HG03469 (cell line): ENCODE results near the gene FGD4.

ENCODE experiments used
- ATAC-seq: cut with Tn5 transposase; IDR thresholded peaks from one replicate; pipeline ENCODE4 v1.9.1; 2021; ENCODE audit warnings: mild to moderate bottlenecking, moderate library complexity, moderate number of reproducible peaks; ENCODE audit not compliant: unreplicated experiment

FGD4 gene

DNA sequence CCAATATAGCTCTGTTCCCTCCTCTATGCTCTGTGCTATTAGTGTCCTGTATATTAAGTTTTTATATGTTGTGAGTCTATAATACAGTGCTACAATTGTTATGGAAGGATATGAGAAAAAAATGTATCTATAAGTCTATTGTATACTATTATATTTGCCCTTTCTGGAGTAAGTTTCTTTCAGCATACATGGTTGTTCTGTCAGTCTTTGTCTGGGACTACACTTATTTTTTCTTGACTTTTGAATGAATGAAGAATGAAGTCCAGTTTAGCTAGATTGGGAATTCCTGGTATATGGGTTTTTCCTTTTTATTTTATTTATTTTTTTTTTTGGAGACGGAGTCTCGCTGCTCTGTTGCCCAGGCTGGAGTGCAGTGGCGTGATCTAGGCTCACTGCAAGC is 203.7 kb downstream of the FGD4 start:
- ATAC-seq = no peak

DNA sequence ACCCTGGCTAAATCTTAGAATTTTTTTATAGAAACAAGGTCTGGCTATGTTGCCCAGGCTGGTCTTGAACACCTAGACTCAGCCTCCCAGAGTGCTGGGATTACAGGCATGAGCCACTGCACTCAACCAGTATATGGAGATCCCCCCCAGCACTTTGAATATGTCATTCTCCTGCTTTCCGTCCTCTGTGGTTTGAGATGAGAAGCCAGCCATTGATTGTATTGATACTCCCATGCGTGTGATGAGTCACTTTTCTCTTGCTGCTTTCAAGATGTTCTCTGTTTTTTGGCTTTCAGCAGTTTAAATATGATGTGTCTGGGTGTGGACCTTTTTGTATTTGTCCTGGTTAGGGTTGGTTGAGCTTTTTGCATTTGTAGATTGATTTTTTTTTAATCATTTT is 204.5 kb downstream of the FGD4 start:
- peak; percentile 90 for ATAC-seq

DNA sequence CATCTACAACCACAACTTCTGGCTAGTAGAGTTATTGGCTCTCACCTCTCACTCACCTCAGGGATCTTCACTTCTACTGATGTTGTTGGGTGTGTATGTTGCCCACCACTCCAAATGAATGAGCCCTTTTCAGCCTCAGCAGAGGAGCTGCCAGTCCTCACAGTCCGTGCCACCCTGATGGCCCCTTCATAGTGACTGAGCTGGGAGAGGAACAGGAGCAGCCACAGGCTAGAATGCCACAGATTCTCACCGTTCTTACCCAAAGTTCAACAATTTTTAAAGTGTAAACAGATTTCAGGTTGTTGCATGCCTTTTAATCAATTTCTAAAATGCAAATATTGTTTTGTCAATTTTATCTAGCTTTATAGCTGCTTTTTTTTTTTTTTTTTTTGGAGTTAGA is 205.2 kb downstream of the FGD4 start:
- no peak for ATAC-seq

DNA sequence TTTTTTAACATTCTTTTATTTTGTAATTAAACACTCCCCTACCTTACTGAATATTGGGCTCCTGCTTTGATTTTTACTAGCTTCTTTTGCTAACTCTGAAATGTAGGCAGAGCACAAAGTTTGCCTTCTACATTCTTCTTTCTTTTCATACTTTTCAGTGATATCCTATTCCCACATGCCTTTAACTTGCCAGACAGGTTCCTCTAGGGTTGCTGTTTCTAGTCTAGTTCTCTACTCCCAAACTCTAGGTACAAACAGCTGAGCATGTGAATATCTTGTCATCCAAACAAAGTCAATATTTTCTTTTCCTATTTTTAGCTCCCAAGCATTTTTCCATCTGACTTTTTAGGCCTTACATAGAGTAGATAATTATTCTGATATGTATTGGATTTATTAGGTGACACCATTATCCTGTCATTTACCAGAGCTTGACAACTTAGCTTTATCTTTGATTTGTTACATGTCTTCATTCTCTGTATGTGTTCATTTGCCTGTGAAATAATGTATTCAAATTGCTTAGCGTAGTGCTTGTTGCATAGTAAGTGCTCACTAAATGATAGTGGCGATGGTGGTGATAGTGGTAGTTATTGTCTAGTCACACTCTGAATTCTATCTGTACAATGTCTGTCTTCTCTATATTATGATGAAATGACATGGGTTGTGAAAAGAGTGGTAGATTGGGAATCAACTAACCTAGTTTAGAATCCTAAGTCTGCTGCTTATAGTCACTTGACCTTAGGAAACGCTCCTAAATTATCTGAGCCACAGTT is 206.2 kb downstream of the FGD4 start:
- ATAC-seq = no peak

DNA sequence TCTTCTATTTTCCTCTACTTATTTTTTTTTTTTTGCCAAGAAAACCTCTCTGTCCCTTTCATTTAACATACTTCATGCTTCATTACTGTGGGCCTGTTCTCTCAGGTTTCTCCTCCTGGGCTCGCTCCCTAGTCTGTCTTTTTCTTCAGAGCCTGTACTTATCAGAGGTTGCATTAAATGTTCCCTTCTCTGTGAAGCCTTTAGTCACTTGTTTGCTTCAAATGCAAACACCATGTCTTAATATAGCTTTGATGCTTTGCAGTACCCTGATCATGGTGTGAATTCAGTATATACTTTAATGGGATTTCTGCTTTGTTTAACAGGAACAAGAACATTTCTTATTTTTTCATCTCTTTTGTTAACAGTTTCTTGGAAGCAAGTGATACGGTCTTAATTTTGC is 207.1 kb downstream of the FGD4 start:
- no peak for ATAC-seq

DNA sequence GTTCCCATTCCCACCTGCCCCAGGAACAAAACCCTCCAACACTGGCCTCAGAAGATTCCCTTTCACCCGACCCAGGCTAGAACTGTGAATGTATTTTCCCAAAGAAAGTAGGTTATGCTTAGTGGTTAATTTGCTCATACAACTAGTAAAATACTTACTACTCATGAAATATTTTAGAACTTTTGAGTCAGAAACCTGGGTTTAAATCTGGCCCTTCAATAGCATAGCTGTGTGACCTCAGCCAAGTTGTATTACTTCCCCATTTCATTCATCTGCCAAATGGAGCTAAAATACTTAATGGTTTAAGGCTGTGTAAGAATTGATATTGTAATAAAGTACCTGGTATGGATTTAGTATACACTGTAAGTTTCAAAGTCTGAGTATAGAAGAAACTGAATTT is 210.6 kb downstream of the FGD4 start:
- no peak for ATAC-seq

DNA sequence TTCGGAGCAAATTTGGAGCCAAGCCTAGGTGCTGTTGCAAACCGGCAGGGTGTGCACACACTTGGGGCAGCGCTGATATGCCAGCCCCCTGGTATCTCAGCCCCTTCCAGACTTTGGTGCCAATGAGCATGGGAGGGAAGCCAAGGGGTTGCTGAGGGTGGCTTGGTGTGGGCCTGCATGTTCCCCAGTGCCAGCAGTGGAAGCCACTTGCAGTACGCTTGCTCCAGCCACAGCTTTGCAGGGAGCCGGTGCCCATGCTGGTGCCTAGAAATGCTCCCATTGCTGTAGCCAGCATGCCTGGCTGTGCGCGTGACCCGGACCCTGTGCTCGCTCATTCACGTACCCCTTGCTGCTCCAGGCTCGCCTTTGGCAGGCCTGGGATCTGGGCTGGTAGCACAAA is 212.6 kb downstream of the FGD4 start:
- no peak for ATAC-seq

DNA sequence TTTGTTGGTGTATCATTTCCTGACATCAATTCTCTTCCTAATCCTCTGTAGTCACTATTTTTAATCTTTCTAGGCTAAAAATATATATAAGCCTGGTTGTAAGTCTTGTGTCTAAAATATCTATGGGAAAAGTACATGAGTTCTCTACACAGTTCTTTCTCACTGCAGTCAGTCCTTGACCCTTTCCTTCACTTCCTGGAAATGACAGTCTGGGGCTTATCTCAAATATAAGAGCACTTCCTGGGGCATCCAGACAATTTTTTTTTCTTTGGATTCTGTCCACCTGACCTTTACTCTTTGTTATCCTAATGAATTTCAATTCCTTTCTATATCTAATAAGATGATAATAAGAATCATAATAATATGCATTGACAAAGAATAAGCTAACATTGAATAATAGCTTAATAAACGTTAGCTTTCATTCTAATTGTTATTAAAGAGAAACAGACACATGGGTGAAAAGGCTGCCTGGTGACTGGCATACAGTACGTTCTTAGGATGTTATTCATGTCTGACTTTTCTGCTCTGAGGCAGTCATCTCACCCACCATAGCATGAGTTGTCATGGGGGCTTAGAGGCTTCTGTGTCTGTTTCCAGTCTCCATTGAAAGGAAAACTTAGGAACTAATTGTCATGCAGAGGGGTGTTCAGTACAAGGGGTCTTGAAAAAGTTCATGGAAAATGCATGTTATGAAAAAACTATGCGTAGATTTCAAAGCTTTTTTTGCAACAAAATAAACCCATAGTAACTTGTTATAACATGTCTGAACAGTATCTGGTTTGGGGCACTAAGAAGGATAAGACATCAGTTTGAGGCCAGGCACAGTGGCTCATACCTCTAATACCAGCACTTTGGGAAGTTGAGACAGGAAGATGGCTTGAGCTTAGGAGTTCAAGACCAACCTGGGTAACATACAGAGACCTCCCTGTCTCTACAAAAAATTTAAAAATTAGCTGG is 213.6 kb downstream of the FGD4 start:
- no peak for ATAC-seq

DNA sequence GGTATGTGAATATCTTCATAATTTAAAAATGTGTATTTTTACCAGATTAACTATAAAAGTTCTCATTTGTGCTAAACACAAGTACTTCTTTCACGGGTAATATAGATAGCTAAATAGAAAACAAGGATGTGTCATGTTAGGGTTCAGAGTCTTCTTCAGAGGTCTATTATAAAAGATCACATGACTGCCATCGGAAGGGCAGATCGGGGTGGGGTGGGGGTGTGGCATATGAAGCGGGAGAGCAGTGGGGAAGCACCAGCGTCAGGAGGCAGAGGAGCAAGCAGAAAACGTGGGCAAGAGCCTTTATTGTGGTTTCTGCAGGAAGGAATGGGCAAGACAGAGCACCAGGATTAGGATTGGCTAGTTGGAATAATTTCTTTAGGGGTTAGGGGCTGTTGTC is 216.1 kb downstream of the FGD4 start:
- no peak for ATAC-seq

DNA sequence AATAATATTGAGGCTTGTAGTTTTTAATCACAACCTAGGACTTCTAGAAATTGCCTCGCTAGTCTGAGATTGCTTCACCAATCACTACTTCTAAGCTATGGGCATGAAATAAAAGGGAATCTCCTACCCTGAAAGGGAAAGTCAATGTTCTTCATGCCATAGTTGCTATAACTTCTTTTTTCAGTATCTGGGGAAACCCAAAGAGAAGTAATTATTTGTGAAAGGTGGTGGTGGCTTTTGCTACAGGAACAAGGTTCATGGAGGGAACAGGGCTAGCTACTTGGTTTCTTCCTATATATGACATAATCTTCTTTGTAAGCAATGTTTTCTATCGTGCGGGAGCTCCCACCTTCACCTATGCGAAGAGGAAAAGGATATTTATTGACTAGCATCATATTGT is 218.2 kb downstream of the FGD4 start:
- no peak for ATAC-seq

DNA sequence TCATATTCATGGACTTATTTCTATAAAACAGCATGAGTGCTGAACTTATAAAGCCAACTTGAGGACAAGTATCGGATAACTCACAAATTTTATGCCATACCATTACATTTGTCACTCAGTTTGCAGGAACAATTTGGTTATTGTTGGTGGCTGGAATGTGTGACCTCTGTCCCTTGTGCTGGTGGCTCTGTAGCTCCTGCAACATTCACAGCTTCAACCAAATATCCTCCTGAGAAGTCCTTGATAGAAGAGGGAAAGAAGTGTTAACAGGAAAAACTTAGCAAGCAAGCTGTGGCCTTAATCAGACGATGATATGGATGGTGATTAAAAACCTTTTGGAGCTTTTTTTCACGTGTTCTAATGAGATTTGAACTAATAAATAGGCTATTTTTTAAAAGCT is 218.8 kb downstream of the FGD4 start:
- ATAC-seq = no peak

DNA sequence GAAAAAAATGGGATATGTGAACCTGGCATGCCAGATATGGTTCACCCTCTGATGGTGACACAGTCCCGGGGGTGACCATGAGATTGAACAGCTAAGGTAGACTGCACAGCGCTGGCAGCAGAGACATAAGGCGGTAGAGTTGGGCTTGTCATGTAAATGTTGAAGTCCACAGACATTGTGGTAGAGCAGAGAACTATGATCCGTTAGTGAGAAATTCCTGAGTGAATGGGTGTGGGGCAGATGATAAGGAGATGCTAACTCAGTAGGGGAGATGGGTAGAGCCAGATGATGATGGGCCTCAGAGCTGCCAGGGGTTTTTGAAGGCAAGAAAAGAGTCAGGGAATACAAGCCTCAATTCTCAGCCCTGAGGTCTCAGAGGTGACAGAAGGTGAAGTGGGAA is 228.6 kb downstream of the FGD4 start:
- no peak for ATAC-seq

DNA sequence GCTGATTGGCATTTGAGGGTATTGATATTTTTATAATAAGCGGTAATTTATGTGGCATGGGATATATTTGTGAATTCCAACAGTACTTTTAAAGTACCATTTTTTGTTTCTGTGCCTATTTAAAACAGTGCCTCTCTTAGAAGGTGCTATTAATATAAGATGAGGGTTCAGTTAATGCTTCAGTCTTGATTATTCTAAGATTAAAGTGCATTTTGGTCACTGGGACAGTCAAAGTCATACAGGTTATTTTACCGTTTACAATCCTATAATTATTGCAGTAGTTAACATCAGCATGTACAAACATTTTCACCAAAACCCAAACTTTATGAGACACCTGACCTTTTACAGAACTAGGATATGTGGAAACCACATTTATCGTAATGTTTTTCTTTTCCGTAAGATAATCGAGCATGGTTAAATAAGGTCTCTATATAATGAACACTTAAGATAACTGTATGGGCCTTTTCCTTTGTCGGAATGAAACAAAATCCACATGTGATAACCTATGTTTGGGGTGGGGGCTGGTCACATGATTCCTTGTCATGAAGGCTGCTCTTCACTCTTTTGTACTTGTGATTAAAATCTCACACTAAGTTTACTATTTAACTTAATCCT is 242.0 kb downstream of the FGD4 start:
- ATAC-seq = no peak

DNA sequence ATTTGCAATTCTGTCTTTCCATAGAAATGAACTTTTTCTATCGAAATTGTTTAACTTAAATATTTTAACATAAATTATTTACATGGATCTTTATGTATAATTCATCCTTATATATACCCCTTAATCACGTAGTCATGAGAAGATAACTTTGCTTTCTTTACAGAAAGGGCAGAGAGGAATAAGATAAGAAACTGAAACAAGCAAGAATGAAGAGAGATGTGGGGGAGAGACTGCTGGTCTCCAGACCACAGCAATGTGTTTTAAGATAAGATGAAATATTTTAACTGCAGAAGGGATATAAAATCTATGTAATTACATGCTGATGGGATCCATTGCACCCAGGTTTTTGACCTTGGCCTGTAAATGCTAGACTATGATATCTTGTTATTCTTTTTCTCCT is 245.1 kb downstream of the FGD4 start:
- no peak for ATAC-seq

DNA sequence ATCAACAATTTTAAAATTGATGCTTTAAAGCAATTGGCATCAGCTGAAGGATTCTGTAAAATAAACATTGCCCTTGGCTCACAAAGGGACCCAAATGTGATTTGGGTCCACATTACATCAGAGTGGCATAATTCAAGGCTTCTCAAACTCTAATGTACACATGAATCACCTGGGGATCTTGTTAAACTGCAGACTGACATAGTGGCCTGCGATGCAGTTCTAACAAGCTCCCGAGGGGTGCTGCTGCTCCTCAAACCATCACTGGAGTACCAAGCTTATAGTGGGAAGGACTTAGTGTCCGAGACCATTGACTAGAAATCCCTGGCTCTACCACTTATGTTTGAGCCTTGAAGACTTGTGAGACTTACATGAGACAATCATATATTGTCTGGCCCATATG is 247.9 kb downstream of the FGD4 start:
- ATAC-seq = no peak

DNA sequence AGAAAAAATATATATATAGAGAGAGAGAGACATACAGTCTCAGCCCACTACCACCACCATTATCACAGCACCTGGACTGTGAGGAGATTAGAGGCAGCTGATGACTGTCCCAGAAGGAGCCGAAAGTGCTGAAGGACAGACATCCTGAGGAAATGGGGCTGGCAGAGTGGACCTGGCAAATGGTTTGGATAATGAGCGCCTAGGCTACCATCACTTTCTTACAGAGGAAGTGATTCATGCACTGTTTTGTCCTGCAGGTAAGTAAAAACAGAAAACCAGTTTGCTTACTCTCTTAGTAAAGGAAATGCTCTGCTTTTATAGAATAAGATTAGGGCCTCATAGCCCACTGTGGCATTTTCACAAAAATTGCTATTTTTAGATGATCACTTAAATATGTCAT is 251.2 kb downstream of the FGD4 start:
- no peak for ATAC-seq

DNA sequence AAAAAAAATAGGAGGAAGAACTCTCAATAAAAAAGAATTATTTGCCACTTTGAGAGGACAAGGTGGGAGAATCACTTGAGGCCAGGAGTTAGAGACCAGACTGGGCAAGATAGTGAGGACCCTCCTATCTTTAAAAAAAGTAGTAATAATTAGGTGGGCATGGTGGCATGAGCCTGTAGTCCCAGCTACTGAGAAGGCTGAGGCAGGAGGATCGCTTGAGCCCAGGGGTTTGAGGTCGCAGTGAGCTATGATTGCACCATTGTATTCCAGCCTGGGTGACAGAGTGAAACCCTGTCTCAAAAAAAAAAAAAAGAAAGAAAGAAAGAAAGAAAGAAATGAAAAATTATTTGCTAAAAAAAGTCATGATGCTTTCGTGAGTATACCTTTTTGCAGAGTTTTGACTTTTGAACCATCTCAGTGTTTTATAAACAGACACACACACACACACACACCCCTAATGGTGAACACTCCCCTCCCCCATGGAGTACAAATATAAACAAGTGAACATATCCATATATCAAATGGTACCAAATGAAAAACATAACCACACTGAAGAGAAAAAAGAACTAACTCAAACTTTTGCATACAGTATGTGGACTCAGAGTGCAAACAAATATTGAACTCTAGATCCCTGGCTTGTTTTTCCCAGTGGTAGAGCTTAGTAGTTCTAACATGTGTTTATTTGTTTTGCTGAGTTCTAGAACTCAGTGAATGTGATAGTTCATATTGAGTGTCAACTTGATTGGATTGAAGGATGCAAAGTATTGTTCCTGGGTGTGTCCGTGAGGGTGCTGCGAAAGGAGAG is 252.0 kb downstream of the FGD4 start:
- ATAC-seq = no peak

DNA sequence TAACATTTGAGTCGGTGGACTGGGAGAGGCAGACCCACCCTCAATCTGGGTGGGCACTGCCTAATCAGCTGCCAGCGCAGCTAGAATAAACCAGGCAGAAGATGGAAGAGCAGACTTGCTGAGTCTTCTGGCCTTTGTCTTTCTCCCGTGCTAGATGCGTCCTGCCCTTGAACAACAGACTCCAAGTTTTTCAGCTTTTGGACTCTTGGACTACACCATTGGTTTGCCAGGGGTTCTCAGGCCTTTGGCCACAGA is 252.5 kb downstream of the FGD4 start:
- no peak for ATAC-seq

DNA sequence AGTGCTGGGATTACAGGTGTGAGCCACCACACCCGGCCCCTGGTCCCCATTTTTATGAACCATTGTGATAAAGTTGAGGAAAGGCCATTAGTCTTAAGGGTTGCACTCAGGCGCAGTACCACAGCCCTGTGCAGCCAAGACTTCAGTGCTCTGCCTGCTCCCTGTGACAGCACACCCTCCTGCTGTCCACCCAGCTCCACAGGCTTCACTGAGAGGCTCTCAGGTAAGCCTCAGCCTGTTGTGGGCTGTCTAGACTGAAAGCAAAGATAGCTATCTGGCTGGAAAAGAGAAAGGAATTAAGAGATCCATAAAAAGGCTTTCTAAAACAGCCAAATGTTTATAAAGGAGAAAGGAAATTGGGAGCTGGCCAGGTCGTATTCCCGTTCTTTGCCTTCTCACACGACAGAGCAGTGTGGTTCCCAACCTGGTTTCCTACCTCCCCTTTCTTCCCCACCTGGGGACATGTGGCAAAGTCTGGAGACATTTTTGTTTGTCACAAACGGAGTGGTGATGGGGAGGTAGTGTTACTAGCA is 260.6 kb downstream of the FGD4 start:
- no peak for ATAC-seq

DNA sequence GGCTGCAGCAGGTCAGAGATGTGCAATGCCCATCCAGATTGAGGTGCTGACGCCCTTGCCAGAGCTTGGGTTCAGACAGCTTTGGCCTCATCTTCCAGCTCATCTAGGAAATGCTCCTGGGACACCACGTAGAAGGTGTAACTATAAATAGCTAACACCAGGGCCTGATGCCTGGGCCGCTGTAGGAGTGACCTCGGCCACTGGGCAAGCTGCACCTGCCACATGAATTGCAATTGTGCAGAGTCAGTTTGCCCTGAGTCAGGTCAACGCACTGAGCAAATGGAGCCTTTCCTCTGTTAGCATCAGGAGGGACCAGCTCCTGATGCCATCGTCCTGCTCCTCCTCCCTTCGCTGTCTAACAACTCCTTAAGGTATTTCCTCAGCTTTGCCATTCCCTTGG is 262.3 kb downstream of the FGD4 start:
- ATAC-seq = no peak

DNA sequence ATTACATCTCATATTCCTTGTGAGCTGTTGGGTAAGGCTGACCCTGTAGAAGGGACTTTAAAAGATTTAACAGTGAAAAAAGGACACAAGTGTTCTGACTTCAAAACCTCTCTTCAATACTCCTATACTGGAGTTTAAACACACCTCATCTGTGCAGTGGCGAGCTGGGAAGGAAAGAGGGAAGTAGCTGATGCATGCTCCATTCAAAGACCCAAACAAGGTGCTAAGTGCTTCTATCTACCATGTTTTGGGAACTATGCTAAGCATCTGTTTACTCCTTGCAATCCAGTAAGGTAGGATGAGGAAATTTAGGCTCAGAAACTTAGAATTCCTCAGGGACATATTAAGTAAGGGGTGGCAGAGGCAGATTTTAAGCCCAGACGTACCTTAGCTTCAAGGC is 263.3 kb downstream of the FGD4 start:
- no peak for ATAC-seq
